HepG2 (cell line): ENCODE measurements around the gene ATOH7. TPM values are rescaled to one million over a fixed set of nuclear protein-coding genes. Genes with fewer than 3 reads are reported as not detected.

Experiments used
- ARNT2 ChIP-seq: sonication (generic); formaldehyde crosslinking; IDR thresholded peaks from 2 replicates; pipeline ENCODE4 v1.8.0; 2022; ENCODE audit warnings: mild to moderate bottlenecking, low read depth, missing genetic modification reagents, moderate library complexity
- BCLAF1 ChIP-seq: fragments of 450-650 bp; IDR thresholded peaks from 2 replicates; pipeline ENCODE4 v1.6.1; 2017; ENCODE audit warnings: mild to moderate bottlenecking
- CBX2 ChIP-seq, 2 experiments: fragments of 200-600 bp in 1 of 2; sonication (generic); formaldehyde crosslinking in 1 of 2; IDR thresholded peaks; 2 replicates each; pipeline versions ENCODE4 v1.7.0 to v1.8.1; 2018 to 2022; ENCODE audit warnings: low read depth in 2 of 2, low read length in 1 of 2, mild to moderate bottlenecking in 1 of 2, missing genetic modification reagents in 1 of 2
- FOXC1 ChIP-seq: sonication (generic); formaldehyde crosslinking; IDR thresholded peaks from 2 replicates; pipeline ENCODE4 v1.8.0; 2022; ENCODE audit warnings: mild to moderate bottlenecking, missing genetic modification reagents, borderline replicate concordance
- GLI4 ChIP-seq: sonication (generic); formaldehyde crosslinking; IDR thresholded peaks from 2 replicates; pipeline ENCODE4 v1.5.1; 2020; ENCODE audit warnings: missing genetic modification reagents, mild to moderate bottlenecking, moderate library complexity, borderline replicate concordance
- HBP1 ChIP-seq: IDR thresholded peaks from 2 replicates; pipeline ENCODE4 v1.6.1; 2016; ENCODE audit warnings: low read depth, control low read depth
- HDAC2 ChIP-seq: sonication (generic); formaldehyde crosslinking; IDR thresholded peaks from 2 replicates; pipeline ENCODE4 v1.4.0; 2020; ENCODE audit warnings: missing genetic modification reagents
- HHEX ChIP-seq: IDR thresholded peaks from 2 replicates; pipeline ENCODE4 v1.6.1; 2016; ENCODE audit warnings: control low read depth
- IKZF5 ChIP-seq: IDR thresholded peaks from 2 replicates; pipeline ENCODE4 v1.6.1; 2018; ENCODE audit warnings: missing genetic modification reagents, mild to moderate bottlenecking, missing compliant biosample characterization
- ISX ChIP-seq: sonication (generic); formaldehyde crosslinking; conservative IDR thresholded peaks from 2 replicates; pipeline ENCODE4 v1.5.0; 2020; ENCODE audit warnings: missing genetic modification reagents
- TEAD2 ChIP-seq: sonication (generic); formaldehyde crosslinking; IDR thresholded peaks from 2 replicates; pipeline ENCODE4 v1.9.0; 2021; ENCODE audit warnings: missing genetic modification reagents
- ZBTB38 ChIP-seq: sonication (generic); formaldehyde crosslinking; IDR thresholded peaks from 2 replicates; pipeline ENCODE4 v1.5.1; 2020; ENCODE audit warnings: mild to moderate bottlenecking, missing genetic modification reagents
- ZNF232 ChIP-seq: sonication (generic); formaldehyde crosslinking; IDR thresholded peaks from 2 replicates; pipeline ENCODE4 v1.4.0; 2020; ENCODE audit warnings: missing genetic modification reagents, borderline replicate concordance
- ZNF253 ChIP-seq: sonication (generic); formaldehyde crosslinking; IDR thresholded peaks from 2 replicates; pipeline ENCODE4 v1.8.0; 2022; ENCODE audit warnings: mild to moderate bottlenecking, missing genetic modification reagents, borderline replicate concordance
- ZNF362 ChIP-seq: sonication (generic); formaldehyde crosslinking; IDR thresholded peaks from 2 replicates; pipeline ENCODE4 v1.4.0; 2020; ENCODE audit warnings: missing genetic modification reagents, mild to moderate bottlenecking, borderline replicate concordance
- ZNF777 ChIP-seq: sonication (generic); formaldehyde crosslinking; IDR thresholded peaks from 2 replicates; pipeline ENCODE4 v1.4.0; 2020; ENCODE audit warnings: missing genetic modification reagents
- ZNF782 ChIP-seq: sonication (generic); formaldehyde crosslinking; IDR thresholded peaks from 2 replicates; pipeline ENCODE4 v1.4.0; 2020; ENCODE audit warnings: missing genetic modification reagents, mild to moderate bottlenecking, borderline replicate concordance
- polyA plus RNA-seq, 8 experiments: library from polyadenylated mRNA; depleted of rRNA in 3 of 8; stranded (reverse) in 7 of 8; unstranded in 1 of 8; fragments of >200 nt; fragmentation: Illumina TruSeq in 4 of 8; extraction: Trizol in 4 of 8; gene quantifications; 2 replicates each; pipeline versions ENCODE4 v1.2.1 to v1.2.3, GENCODE V29; 2011 to 2016; ENCODE audit warnings: low read depth in 4 of 8, missing spikeins in 1 of 8, mixed read lengths in 1 of 8; ENCODE audit not compliant: insufficient read depth in 1 of 8
- total RNA-seq, 5 experiments: library from RNA; depleted of rRNA; stranded (reverse); fragments of >200 nt; fragmentation: Illumina TruSeq; extraction: Trizol; gene quantifications; 2 replicates each; pipeline ENCODE4 v1.2.3, GENCODE V29; 2016; ENCODE audit warnings: low read depth in 1 of 5
- TF ChIP-seq, protein P1 (sequence below): sonication (generic); formaldehyde crosslinking; IDR thresholded peaks from 2 replicates; pipeline ENCODE4 v1.4.0; 2020; ENCODE audit warnings: mild to moderate bottlenecking, missing genetic modification reagents
- TF ChIP-seq, protein P2 (sequence below): sonication (generic); formaldehyde crosslinking; IDR thresholded peaks from 2 replicates; pipeline ENCODE4 v1.4.0; 2020; ENCODE audit warnings: missing genetic modification reagents, borderline replicate concordance

Gene ATOH7
- total and polyA plus RNA-seq, 2 of the 13 experiments (the other 11 are each of a cell fraction or from before 2014, with no cell fraction given), result 0.07 to 0.11 TPM

GRCh38 chr10:68231106-68231816, 652 bp downstream of the ATOH7 start (continued):
- TF ChIP-seq BCLAF1 (no peak), HBP1 (CRISPR knock-in tag) (peak; percentile 36; the same call in 1 of the 2 replicates), ZNF362 (CRISPR knock-in tag) (no peak), ZNF253 (CRISPR knock-in tag) (0 out of 2 replicates have a peak, but pooled peaks have one; percentile 25), ZBTB38 (CRISPR knock-in tag) (peak; percentile 71; the same call in 1 of the 2 replicates), FOXC1 (CRISPR knock-in tag) (peak; percentile 47; the same call in 1 of the 2 replicates), ZNF232 (CRISPR knock-in tag) (peak; percentile 75; the same call in 1 of the 2 replicates), ZNF777 (peak; percentile 59), HHEX (CRISPR knock-in tag) (no peak), TEAD2 (CRISPR knock-in tag) (0 out of 2 replicates have a peak, but pooled peaks have one; percentile 57), CBX2 (IDR thresholded peaks at IDR 0.05; ENCODE audit: low read depth, low read length) (0 out of 2 replicates have a peak, but pooled peaks have one; percentile 11), CBX2 (CRISPR knock-in tag; IDR thresholded peaks at IDR 0.05; ENCODE audit: low read depth) (no peak), ZNF782 (CRISPR knock-in tag) (peak; percentile 80; the same call in 1 of the 2 replicates), ARNT2 (CRISPR knock-in tag) (peak; percentile 88), IKZF5 (no peak), HDAC2 (CRISPR knock-in tag) (0 out of 2 replicates have a peak, but pooled peaks have one; percentile 29), ISX (CRISPR knock-in tag) (0 out of 2 replicates have a peak, but pooled peaks have one; percentile 82), GLI4 (CRISPR knock-in tag) (no peak)
- TF ChIP-seq, protein P1, sequence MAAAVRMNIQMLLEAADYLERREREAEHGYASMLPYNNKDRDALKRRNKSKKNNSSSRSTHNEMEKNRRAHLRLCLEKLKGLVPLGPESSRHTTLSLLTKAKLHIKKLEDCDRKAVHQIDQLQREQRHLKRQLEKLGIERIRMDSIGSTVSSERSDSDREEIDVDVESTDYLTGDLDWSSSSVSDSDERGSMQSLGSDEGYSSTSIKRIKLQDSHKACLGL (CRISPR knock-in tag), result peak; percentile 80; the same call in 1 of the 2 replicates
- TF ChIP-seq, protein P2, sequence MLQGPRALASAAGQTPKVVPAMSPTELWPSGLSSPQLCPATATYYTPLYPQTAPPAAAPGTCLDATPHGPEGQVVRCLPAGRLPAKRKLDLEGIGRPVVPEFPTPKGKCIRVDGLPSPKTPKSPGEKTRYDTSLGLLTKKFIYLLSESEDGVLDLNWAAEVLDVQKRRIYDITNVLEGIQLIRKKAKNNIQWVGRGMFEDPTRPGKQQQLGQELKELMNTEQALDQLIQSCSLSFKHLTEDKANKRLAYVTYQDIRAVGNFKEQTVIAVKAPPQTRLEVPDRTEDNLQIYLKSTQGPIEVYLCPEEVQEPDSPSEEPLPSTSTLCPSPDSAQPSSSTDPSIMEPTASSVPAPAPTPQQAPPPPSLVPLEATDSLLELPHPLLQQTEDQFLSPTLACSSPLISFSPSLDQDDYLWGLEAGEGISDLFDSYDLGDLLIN (CRISPR knock-in tag), result peak; percentile 72; the same call in 1 of the 2 replicates
